BLaER1 treated with 17β-estradiol and CSF1 and Interleukin-3, amounts not matched to agents 10 nM and 100 nM (cell line): ENCODE measurements around the gene PCNX2.
"Not testable (repeated sequence)": the region's sequence is repeated elsewhere in the genome, so short reads cannot be mapped to it uniquely, and the experiment has no call there.

Source experiments
- H3K27ac ChIP-seq, 11 experiments: shearing (Covaris generic); formaldehyde crosslinking; 2 replicates each; pipeline ENCODE4 v1.8.1; 2022
- H3K27me3 ChIP-seq, 11 experiments: shearing (Covaris generic); formaldehyde crosslinking; 2 replicates each; pipeline ENCODE4 v1.8.1; 2022
- H3K36me3 ChIP-seq, 11 experiments: shearing (Covaris generic); formaldehyde crosslinking; 2 replicates each; pipeline ENCODE4 v1.8.1; 2022
- H3K4me1 ChIP-seq, 10 experiments: shearing (Covaris generic); formaldehyde crosslinking; 2 replicates each; pipeline ENCODE4 v1.8.1; 2022
- H3K4me2 ChIP-seq, 11 experiments: shearing (Covaris generic); formaldehyde crosslinking; 2 replicates each; pipeline ENCODE4 v1.8.1; 2022
- H3K4me3 ChIP-seq, 10 experiments: shearing (Covaris generic); formaldehyde crosslinking; 2 replicates each; pipeline ENCODE4 v1.8.1; 2022
- H3K9ac ChIP-seq, 11 experiments: shearing (Covaris generic); formaldehyde crosslinking; 2 replicates each; pipeline ENCODE4 v1.8.1; 2022
- H3K9me3 ChIP-seq, 11 experiments: shearing (Covaris generic); formaldehyde crosslinking; replicated peaks in 1 of 11; 2 replicates each; pipeline ENCODE4 v1.8.1; 2022
- H4K20me1 ChIP-seq, 11 experiments: shearing (Covaris generic); formaldehyde crosslinking; 2 replicates each; pipeline ENCODE4 v1.8.1; 2022
- Cebpa-rat ChIP-seq, 11 experiments: shearing (Covaris generic); IDR thresholded peaks; 2 replicates each; pipeline ENCODE4 v1.8.1; 2022

The PCNX2 gene

GRCh38 chr1:233111731-233112130 lies 183.8 kb downstream of the PCNX2 start:
- TF ChIP-seq Cebpa-rat (IDR thresholded peaks at IDR 0.05): no peak
- peak overlapping the region in 10 of 11 experiments; percentile 84 to 97 (median 91); a peak in 21 of 22 replicates for H3K27ac ChIP-seq

GRCh38 chr1:233109096-233109495 lies 186.4 kb downstream of the PCNX2 start:
- Histone ChIP-seq H3K4me3 (no peak overlapping the region), H3K9ac (no peak overlapping the region), H3K9me3 (peaks cover 0 to 35% (median 0%) of the 10 kb centered on the region in 11 experiments; a peak in 6 of 22 replicates), H3K36me3 (peaks cover 0 to 12% (median 0%) of the 10 kb centered on the region in 11 experiments; a peak in 3 of 22 replicates), H3K27ac (peak overlapping the region in 2 of 11 experiments; percentile 4 to 24; a peak in 1 of 22 replicates), H3K4me2 (no peak overlapping the region), H3K4me1 (peaks cover 7 to 55% (median 27%) of the 10 kb centered on the region in 10 experiments; a peak in 19 of 20 replicates), H4K20me1 (no peaks in the 10 kb centered on the region), H3K27me3 (no peaks in the 10 kb centered on the region)
- TF ChIP-seq Cebpa-rat (IDR thresholded peaks at IDR 0.05): no peak

More at GRCh38 chr1:233111731-233112130, 183.8 kb downstream of the PCNX2 start:
- peak overlapping the region in 8 of 11 experiments; percentile 73 to 87 (median 78); a peak in 16 of 22 replicates for H3K4me2 ChIP-seq
- no peaks in the 10 kb centered on the region for H3K27me3 ChIP-seq
- peaks cover 0 to 12% (median 0%) of the 10 kb centered on the region in 11 experiments; a peak in 3 of 22 replicates for H3K36me3 ChIP-seq
- no peaks in the 10 kb centered on the region for H4K20me1 ChIP-seq
- peaks cover 7 to 81% (median 41%) of the 10 kb centered on the region in 10 experiments; a peak in 19 of 20 replicates for H3K4me1 ChIP-seq
- H3K4me3 ChIP-seq: 0 out of 20 replicates have a peak overlapping the region, but pooled peaks of 2 of the 10 experiments have one; percentile 4 to 17
- H3K9me3 ChIP-seq: peaks cover 0 to 35% (median 0%) of the 10 kb centered on the region in 11 experiments; a peak in 6 of 22 replicates
- peak overlapping the region in 6 of 11 experiments; percentile 74 to 84 (median 79); a peak in 7 of 22 replicates for H3K9ac ChIP-seq

GRCh38 chr1:233107716-233108130 lies 187.8 kb downstream of the PCNX2 start:
- H3K4me3 ChIP-seq, H4K20me1 ChIP-seq, H3K27me3 ChIP-seq, H3K9ac ChIP-seq, H3K27ac ChIP-seq: not testable (repeated sequence)
- H3K36me3 ChIP-seq: peaks cover 0 to 12% (median 0%) of the 10 kb centered on the region in 11 experiments; a peak in 3 of 22 replicates
- peaks cover 0 to 46% (median 4%) of the 10 kb centered on the region in 11 experiments; a peak in 7 of 22 replicates for H3K9me3 ChIP-seq
- H3K4me2 ChIP-seq: peak overlapping the region in 4 of 11 experiments; percentile 15 to 58 (median 37); a peak in 4 of 22 replicates
- peaks cover 0 to 53% (median 15%) of the 10 kb centered on the region in 10 experiments; a peak in 16 of 20 replicates for H3K4me1 ChIP-seq

- Histone ChIP-seq H3K4me3 (no peak overlapping the region), H3K36me3 (peaks cover 0 to 12% (median 0%) of the 10 kb centered on the region in 11 experiments; a peak in 3 of 22 replicates), H3K4me1 (peaks cover 0 to 54% (median 10%) of the 10 kb centered on the region in 10 experiments; a peak in 16 of 20 replicates), H3K9ac (no peak overlapping the region), H3K27ac (no peak overlapping the region), H3K4me2 (no peak overlapping the region), H4K20me1 (no peaks in the 10 kb centered on the region), H3K27me3 (no peaks in the 10 kb centered on the region), H3K9me3 (peaks cover 0 to 47% (median 4%) of the 10 kb centered on the region in 11 experiments; a peak in 7 of 22 replicates)
- no peak for TF ChIP-seq Cebpa-rat (IDR thresholded peaks at IDR 0.05)
Observed at GRCh38 chr1:233107130-233107660, 188.3 kb downstream of the PCNX2 start.

- no peak overlapping the region for H3K27ac ChIP-seq
- no peak overlapping the region for H3K4me2 ChIP-seq
- no peak overlapping the region for H3K4me3 ChIP-seq
- no peak for TF ChIP-seq Cebpa-rat (IDR thresholded peaks at IDR 0.05)
- no peaks in the 10 kb centered on the region for H4K20me1 ChIP-seq
- peaks cover 0 to 33% (median 3%) of the 10 kb centered on the region in 11 experiments; a peak in 7 of 22 replicates for H3K9me3 ChIP-seq
- H3K36me3 ChIP-seq: peaks cover 0 to 9% (median 0%) of the 10 kb centered on the region in 11 experiments; a peak in 3 of 22 replicates
- H3K27me3 ChIP-seq: no peaks in the 10 kb centered on the region
- H3K4me1 ChIP-seq: peaks cover 0 to 39% (median 0%) of the 10 kb centered on the region in 10 experiments; a peak in 6 of 20 replicates
- no peak overlapping the region for H3K9ac ChIP-seq
Observed at GRCh38 chr1:233105225-233105624, 190.3 kb downstream of the PCNX2 start.

GRCh38 chr1:233102341-233102740 lies 193.2 kb downstream of the PCNX2 start:
- H3K4me1 ChIP-seq: peaks cover 0 to 15% (median 0%) of the 10 kb centered on the region in 10 experiments; a peak in 4 of 20 replicates
- H3K27ac ChIP-seq: no peak overlapping the region
- H3K4me2 ChIP-seq: peak overlapping the region in 2 of 11 experiments; percentile 11 to 23; a peak in 1 of 22 replicates
- peaks cover 0 to 12% (median 0%) of the 10 kb centered on the region in 11 experiments; a peak in 3 of 22 replicates for H3K9me3 ChIP-seq
- H3K36me3 ChIP-seq: no peaks in the 10 kb centered on the region; a peak in 1 of 22 replicates
- H3K27me3 ChIP-seq: no peaks in the 10 kb centered on the region
- no peaks in the 10 kb centered on the region for H4K20me1 ChIP-seq
- no peak overlapping the region for H3K9ac ChIP-seq
- no peak overlapping the region for H3K4me3 ChIP-seq
- no peak for TF ChIP-seq Cebpa-rat (IDR thresholded peaks at IDR 0.05)

- H3K4me3 ChIP-seq: no peak overlapping the region
- H3K4me1 ChIP-seq: peaks cover 0 to 11% (median 0%) of the 10 kb centered on the region in 10 experiments; a peak in 4 of 20 replicates
- peaks cover 0 to 4% (median 0%) of the 10 kb centered on the region in 11 experiments; a peak in 2 of 22 replicates for H3K9me3 ChIP-seq
- no peaks in the 10 kb centered on the region for H3K36me3 ChIP-seq
- H3K9ac ChIP-seq: no peak overlapping the region
- no peaks in the 10 kb centered on the region for H3K27me3 ChIP-seq
- no peaks in the 10 kb centered on the region for H4K20me1 ChIP-seq
- H3K27ac ChIP-seq: no peak overlapping the region
- no peak overlapping the region for H3K4me2 ChIP-seq
- TF ChIP-seq Cebpa-rat (IDR thresholded peaks at IDR 0.05): no peak
Observed at GRCh38 chr1:233097959-233098580, 197.5 kb downstream of the PCNX2 start.

GRCh38 chr1:233097546-233097945 lies 198.0 kb downstream of the PCNX2 start:
- no peaks in the 10 kb centered on the region for H3K27me3 ChIP-seq
- no peaks in the 10 kb centered on the region; a peak in 1 of 22 replicates for H3K9me3 ChIP-seq
- no peak for TF ChIP-seq Cebpa-rat (IDR thresholded peaks at IDR 0.05)

GRCh38 chr1:233094691-233095090 lies 200.8 kb downstream of the PCNX2 start:
- Histone ChIP-seq H3K4me1 (peaks cover 6 to 8% (median 7%) of the 10 kb centered on the region in 10 experiments; a peak in 18 of 20 replicates), H3K9me3 (no peaks in the 10 kb centered on the region), H3K27me3 (no peaks in the 10 kb centered on the region), H3K9ac (no peak overlapping the region), H3K36me3 (peaks cover 0 to 5% (median 0%) of the 10 kb centered on the region in 11 experiments; a peak in 1 of 22 replicates), H3K4me2 (no peak overlapping the region), H4K20me1 (no peaks in the 10 kb centered on the region), H3K27ac (no peak overlapping the region), H3K4me3 (no peak overlapping the region)
- TF ChIP-seq Cebpa-rat (IDR thresholded peaks at IDR 0.05): no peak

More at GRCh38 chr1:233097546-233097945, 198.0 kb downstream of the PCNX2 start:
- Histone ChIP-seq H3K27ac (no peak overlapping the region), H3K4me1 (peaks cover 0 to 7% (median under 1%) of the 10 kb centered on the region in 10 experiments; a peak in 12 of 20 replicates), H3K4me2 (no peak overlapping the region), H3K4me3 (no peak overlapping the region), H3K9ac (no peak overlapping the region), H3K36me3 (no peaks in the 10 kb centered on the region), H4K20me1 (no peaks in the 10 kb centered on the region)
